NCI-H1436 (cell line): Measurements from ENCODE around the gene IMMP2L.

Source experiments
- DNase-seq: peaks from one replicate; lab custom pipeline; 2025; lab: John Stamatoyannopoulos, UW

The IMMP2L gene

DNA sequence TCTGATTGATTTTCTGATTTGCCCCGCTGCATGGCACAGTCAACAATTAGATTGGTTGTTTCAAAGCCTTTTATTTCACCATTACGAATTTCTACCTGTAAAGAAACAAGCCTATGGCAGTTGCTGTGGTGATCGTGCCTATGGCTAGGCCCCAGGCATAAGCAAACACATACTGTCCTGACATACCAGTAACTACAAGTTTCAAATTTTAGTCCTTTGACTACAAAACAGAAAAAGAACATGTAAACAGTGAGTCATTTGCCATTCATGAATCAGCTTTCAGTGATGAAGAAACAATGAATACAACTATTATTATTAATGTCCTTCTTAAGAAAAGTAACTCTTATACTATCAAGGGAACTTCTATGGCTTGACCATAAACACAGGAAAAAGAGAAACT lies 639.4 kb downstream of the IMMP2L start:
- no peak for DNase-seq

DNA sequence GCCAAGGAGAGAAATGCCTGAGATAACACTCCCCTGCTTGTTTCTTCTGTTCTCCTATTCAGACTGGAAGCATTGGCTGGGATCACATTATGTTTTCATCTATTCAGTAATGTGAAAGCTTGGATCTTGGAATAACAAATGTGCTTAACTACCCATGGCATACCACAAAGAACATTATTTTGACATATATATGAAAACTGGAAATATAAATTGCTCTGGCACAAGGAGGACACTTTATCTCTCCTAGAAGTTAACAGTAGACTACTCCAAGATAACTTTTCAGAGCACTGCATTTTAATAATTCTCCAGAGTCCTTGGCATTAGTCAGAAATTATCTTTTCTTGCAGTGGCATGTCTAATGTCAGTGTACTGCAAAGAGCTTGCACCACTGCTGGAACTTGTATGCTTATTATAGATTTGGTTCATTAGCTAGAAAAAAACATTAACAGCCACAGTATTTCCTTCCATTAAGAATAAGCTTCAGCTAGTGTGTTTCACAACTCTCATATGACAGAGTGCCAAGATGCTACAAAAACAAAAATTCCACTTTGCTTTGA lies 640.6 kb downstream of the IMMP2L start:
- DNase-seq = no peak

DNA sequence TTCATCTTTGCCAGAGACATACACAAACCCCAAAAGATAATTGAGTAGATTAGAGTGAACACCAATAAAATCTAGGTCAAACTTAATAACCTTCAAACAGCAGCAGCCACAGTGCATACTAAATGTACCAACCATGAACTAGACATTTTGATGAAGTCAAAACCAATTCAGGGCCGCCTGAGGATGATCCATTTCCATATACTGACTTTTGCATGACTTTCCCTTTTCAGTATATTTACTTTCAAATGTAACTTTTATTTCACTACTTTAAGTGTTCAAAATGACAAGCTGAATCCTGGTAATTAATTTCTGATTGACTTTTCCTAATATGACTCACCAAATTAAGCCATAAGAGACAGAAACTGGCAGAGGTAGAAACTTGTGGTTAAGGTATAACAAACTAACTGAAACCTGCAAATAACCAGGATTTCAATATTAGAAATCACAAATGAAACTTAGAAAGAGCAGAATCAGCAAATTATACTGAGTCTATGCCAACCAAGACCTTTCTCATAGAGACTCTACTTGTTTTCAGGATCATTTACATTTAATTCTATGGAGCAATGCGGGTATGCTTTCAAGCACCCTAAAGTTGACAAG lies 643.2 kb downstream of the IMMP2L start:
- DNase-seq = no peak

DNA sequence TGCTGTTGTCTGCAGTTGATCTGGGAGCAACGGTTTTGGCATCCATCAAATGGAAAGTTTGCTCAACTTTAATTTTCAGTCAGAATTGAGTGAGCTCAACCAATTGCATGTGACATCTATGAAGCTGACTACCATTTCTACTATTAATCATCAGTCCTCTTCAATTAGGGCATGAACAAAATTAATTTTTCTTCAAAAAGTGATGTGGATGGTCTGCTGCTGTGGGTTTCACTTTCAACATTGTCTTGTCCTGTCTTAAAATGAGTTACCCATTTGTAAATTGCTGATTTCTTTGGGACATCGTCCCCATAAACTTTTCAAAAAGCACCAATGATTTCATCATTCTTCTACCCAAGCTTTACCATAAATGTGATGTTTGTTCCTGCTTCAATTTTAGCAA lies 648.0 kb downstream of the IMMP2L start:
- no peak for DNase-seq

DNA sequence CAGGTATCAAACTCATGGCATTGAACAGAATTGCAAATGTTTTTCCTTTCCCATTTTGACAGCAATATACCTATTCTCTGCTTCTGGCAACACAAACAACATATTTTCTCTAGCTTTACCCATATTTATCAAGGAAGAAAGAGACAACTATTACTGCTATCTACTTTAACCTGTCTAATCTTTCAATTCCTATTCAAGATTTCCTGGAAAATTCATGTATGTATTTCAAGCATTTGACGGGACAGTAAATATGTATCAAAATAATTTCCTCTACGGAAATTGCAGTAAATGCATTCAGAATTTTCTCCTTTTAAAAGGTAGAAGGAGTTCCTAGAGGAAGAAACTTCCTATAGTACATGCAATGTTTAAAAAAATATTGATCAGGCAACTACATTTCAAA lies 650.7 kb downstream of the IMMP2L start:
- DNase-seq = no peak

DNA sequence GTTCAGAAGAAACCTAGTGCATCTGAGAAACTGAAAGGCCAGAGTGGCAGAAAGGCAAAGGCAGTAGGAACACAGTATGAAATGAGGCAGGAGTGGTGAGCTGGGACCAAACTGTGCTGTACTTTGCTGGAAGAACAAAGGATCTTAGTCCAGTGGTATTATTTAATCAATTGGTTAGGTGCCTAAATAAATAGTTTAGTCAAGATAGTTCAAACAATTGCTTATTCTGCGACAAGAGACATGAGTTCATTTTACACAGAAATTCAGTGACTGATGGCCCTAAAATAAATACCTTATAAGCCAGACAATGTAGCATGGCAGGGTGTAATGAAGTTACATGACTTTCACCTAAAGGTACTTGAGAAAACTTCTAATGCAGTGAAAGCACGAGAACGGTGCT lies 653.2 kb downstream of the IMMP2L start:
- no peak for DNase-seq

DNA sequence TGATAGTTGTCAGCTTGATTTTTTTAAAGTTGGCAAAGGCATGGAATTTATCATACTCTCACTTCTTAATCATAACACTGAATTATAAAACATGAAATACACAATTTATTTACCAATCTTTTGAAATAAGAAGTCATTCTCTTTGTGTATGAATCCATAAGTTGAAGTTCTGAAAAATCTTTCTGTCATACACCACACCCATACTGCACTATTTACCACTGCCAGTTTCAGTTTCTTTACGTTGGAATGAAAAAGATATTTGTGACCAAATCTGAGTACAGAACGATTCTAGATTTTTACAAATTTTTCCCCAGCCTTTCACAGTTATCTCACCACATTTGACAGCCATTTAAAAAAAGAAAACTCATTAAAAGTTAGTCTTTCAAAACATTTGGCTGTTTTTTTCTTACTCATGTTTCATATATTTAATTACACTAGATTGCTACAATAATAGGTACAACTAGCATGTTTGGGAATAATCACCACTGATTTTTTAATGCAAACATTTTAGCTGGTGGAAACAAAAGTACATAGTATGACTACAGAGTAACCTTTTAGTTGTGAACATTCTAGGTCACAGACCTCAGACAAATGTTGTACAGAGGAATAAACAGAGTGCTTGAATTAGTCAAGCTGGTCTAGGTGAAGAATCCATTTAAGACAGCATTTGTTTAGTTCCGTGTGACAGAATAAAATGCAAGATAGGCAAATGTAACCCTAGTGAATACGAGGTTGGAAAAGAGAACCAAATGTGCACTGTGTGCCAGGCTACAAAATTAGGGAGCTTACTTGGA lies 656.3 kb downstream of the IMMP2L start:
- no peak for DNase-seq

DNA sequence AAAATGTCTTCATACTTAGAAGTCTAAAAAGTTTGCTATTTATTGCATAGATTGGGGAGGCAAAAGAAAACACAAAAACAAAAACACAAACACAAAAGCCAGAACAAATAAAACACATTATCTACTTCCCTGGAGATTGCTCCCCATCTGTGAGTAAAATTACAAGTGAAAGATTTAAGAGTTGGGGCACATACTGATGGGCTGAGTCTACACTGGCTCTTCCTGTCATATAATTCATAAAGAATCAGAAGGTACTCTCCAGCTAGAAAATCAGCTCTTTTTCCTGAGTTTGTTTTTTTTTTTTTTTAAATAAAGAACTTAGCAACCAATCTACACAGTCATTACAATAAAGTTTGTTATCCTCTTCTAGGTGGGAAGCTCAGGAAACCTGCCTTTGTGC lies 663.8 kb downstream of the IMMP2L start:
- DNase-seq = no peak

DNA sequence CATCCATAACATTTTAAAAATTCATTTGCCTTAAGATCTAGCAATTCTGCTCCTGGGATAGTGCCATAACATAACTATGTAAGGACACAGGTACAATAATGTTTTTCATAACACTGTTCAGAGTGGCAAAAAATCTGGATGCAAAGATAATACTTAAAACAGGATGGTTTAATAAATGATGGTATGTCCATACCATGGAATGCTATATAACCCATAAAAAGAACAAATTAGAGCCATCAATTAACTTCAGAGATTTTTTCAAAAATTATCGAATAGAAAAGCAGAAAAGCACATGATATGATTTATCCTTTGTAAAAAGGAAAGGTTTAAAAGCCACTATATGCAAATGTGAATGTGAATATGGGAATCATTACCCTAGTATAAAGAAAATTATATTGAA lies 664.8 kb downstream of the IMMP2L start:
- DNase-seq = no peak

DNA sequence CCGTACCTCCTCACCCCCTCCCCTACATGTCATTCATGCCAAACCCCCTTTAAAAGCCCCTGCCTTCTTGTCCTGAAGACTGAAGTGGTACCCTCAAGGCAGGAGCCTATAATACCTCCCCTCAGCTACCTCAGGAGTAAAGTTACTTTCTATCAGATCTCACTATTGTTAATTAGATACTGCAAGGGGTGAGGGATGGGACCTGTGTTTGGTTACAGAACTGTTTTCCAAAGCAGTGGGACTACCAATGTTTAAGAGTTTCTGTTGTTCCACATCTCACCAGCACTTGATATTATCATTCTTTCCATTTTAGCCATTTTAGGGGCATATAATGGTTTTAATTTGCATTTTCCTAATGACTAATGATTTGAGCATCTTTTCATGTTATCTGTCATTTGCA lies 668.2 kb downstream of the IMMP2L start:
- no peak for DNase-seq

DNA sequence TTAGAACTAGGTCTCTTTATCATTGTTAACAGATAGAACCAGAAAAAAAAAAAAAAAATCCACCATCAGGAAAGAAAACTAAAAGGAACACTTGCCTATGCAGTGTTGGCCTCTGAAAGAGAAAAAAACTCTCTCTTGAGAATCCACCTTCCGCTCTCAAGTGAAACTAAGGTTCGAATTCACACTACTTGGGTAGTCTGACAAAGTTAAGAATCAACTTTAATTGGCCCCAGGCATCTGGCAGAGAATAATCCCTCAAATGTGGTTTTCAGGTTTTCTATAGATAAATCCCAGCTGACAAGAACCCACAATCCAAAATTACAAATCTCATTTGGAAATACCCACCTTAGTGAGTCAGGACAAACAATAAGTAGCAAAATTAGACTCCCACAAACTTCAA lies 671.1 kb downstream of the IMMP2L start:
- no peak for DNase-seq

DNA sequence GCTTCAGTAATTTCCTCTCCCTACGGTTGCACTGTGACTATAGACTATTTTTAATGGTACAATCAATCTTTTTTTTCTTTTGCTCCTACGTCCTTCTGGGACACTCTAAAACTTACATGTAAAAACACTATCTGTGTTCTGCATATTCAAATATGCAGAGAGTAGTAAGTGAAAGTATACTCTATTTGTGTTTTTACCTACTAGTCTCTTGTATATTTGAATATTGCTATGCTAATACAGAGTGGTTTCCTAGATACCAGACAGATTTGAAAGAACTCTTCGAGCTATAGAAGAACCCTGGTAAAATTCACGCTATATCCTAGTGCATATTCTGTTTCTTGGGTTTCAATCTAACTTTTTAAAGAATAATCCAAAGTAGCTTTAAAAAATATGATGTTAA lies 672.2 kb downstream of the IMMP2L start:
- no peak for DNase-seq

DNA sequence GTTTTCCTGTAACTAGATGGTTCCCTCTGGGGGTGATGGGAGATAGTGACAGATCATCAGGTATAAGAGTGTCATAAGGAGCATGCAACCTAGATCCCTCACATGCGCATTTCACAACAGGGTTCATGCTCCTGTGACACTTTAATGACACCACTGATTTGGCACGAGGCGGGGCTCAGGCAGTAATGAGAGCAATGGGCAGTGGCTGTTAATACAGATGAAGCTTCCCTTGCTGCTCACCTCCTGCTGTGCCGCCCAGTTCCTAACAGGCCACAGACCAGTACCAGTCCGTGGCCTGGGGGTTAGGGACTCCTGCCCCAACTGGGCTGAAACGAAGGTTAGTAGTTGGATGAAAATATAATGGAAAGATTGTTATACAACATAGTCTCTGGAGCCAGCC lies 673.0 kb downstream of the IMMP2L start:
- DNase-seq = no peak

DNA sequence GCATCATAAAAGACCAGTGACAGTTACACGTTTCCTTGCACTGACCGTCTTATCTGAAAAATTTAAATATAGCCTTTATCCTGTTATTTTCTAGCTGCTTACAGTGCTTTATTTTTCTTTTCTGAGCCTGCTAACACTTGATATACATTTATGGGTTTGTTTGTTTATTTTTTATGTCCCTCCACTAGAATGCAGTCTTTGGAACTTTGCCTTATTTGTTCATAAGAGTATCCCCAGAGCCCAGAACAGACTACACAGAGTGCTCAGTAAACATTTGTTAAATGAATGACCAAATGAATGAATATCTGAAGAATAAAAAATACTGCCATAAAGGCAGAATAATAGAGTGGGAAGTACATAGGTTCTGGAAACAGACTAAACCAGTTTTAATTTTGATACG lies 673.7 kb downstream of the IMMP2L start:
- DNase-seq = no peak

DNA sequence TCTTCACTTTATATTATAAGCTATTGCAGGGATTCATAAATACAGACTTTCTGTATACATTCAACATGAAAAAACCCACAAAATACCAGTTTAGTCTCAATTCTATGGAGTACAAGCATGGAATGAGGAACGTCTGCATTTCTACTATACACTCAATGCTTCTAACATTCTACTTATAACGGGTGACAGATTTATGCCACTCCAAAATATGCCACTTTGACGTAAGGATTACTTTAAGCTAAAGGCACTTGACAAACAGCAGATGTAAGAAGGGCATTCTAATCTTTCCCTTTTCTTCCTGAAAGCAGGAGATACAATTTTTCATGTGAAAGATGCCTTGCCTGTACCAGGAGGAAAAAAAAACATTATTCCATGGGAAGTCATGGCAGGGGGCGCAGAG lies 676.8 kb downstream of the IMMP2L start:
- no peak for DNase-seq

DNA sequence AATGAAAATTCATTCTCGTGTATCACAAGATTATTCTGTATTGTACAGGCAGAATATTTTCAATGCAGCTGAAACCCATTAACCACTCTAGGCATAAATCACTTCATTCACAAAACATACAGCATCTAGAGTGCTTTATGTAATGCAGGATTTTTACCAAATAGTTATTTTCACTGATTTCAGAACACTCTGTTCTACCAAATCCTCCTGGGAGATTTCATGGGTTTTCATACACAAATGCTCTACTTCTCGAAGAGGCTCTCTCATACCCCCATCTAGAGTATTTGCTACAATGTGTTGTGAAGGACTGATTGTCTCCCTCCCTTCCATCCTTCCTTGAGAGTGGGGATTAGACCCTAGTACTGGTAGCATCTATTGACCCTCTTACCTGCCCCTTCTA lies 680.6 kb downstream of the IMMP2L start:
- no peak for DNase-seq

DNA sequence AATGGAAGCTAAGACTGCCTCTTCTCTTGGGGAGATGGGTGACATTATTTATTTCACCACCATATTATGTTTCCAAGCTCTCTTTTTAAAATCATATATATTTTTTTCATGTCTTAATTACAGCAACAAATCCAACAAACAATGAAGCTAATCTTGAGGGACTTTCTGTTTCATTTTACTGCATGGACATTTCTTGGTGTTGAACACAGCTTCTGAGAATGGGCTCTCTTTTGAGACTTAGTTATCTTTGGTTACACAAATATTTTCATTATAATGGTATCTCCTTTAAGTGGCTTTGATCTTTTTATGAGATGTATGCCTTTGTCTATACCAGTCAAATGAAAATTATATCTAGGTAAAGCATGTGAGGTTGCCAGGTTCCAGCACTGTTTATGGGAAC lies 681.3 kb downstream of the IMMP2L start:
- DNase-seq = no peak

DNA sequence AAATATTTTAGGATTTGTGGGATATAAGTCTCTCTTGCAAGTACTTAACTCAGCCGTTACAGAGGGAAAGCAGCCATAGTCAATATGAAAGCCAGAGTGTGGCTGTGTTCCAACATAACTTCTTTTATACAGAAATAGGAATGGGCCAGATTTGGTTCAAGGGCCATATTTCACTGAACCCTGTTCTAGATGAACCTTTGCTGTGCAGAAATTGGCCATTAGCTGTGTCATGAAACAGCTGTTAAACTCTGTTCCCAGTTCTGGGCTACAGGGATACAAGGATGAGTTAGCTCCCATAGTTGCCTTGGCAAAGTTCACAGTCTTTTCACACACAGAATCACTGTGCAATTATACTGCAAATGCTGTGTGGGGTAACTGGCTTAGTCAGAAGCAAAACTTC lies 685.3 kb downstream of the IMMP2L start:
- no peak for DNase-seq

DNA sequence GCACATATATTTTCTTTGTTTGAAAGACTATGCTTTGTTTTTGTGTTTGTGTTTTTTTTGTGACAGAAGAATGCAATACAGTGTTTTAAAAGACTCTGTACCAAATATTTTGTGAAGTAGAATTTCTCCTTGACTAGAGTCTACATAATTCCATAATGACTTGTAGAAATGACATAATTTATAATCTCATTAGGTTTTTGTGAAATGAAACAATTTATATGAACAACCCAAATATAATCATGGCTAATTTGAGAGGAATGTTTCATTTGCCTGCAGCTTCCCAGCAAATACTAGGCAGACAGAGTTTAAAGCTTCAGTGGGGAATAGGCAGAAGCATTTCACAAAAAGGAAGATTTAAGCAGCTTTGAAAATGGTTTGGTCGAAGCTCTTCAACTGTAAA lies 686.9 kb downstream of the IMMP2L start:
- no peak for DNase-seq

DNA sequence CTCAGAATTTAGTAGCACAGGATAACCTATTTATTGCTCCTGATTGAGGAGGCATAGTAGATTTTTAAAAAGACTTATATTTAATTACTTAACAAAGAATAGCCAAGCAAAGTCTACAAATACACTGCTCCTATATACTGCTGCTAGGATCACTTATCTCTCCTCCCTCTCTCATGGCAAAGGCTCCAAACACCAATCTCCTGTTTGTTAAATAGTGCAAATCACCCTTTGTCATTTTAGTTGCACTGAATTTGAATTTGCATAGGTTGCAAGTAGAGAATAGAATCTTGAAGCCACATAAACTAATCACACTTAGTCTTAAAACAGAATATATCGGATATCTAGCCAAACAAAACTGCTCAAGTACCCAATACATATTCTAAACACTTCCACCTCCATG lies 690.4 kb downstream of the IMMP2L start:
- DNase-seq = no peak

DNA sequence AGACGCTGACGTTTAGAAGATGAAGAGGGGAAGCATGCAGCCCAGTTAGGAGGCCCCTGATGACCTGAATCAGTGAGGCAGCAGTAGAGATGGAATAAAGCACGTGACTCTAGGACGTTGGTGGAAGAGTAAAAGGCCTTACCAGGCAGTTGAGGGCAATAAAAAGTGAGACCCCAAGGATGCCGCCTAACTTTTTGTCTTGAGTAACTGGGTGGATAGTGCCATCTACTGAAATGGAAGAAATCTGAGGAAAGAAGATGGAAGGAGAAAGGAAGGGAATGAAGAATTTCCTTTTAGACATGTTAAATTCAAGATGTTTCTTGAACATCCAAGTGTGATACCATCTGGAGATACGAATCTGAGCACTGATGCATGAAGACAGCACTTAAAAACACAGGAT lies 691.4 kb downstream of the IMMP2L start:
- no peak for DNase-seq

DNA sequence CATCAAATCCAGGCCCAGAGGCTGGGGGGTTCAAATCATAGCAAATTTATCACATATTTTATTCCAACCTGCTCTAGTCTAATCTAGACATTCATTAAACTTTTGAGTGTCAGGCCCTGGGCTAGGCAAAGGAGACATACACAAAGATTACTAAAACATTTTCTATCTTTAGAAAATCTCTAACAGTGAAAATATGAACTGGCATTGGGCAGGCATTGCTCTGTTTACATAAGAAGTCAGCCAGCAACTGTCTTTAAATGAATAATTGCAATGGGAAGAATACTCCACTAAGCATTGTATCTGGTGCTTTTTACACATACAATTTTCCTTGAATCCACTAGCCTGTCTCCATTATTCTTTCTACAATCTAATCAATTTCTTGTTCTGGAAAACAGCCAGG lies 693.8 kb downstream of the IMMP2L start:
- no peak for DNase-seq

DNA sequence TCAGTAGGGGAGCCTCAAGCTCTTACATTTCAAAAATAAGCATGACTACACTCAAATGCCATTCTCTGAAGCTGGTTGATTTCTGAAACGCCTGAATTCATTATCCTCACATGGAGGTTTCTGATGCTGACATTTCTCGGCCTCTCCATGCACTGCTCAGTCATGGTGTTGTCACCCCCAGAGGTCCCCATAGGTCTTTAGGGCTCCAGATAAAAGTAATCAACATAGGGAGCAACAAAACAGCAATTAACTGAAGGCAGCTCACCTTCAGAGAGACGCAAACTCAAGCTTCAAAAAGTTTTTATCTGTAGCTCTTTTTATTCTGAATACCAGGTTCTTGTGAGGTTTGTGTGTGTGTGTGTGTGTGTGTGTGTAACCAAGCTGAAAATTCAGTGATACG lies 694.5 kb downstream of the IMMP2L start:
- DNase-seq = no peak

DNA sequence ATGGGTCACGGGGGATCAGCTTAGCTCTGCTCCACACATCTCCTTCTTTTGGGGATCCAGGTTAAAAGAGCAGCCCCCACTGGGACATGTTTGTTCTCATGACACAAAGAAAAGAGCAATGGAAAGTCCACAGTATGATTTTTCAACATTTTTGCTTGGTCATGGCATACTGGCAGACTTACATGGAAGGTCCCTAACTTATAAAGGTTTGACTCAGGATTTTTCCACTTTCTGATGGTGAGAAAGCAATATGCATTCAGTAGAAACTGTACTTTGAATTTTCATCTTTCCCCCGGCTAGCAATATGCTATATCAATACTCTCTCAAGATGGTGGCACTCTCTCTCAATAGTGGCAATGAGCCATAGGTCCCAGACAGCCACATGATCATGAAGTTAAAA lies 699.0 kb downstream of the IMMP2L start:
- no peak for DNase-seq
